Activated naive CD4-positive, alpha-beta T cell (primary cell): Measurements from ENCODE around the gene ARID1B.

Source experiments
- DNase-seq, 4 experiments: peaks; one replicate each; lab custom pipeline; 2025; lab: John Stamatoyannopoulos, UW

ARID1B gene

GRCh38 chr6:157226761-157227160 lies 449.6 kb downstream of the ARID1B start:
- DNase-seq, result no peak

DNA sequence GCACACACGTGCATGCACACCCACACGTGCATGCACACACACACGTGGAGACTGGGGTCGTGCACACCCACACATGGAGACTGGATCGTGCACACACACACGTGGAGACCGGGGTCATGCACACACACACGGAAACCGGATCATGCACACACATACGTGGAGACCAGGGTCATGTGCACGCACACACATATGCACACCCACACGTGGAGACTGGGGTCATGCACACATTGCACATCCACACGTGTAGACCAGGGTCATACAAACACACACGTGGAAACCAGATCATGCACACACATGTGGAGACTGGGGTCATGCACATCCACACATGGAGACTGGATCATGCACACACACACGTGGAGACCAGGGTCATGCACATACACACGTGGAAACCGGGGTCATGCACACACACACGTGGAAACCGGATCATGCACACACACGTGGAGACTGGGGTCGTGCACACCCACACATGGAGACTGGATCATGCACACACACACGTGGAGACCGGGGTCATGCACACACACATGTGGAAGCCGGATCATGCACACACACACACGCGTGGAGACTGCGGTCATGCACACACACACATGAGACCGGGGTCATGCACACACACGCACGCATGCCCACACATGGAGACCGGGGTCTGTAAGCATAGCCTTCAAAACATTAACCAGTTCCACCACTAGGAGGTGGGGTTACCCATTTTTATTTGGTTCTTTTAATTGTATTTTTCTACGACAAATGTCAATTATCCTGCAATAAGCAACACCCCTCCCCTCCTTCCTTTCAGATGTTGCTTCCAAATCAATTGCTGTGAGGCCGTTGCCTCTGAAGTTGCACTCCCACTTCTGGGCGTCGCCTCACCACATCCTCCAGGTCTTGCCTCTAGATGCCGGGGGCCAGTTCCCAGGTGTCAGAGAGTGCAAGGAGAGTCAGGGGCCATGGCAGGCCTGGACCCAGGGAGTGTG lies 450.3 kb downstream of the ARID1B start:
- peak in 1 of 4 experiments; percentile 12 for DNase-seq

DNA sequence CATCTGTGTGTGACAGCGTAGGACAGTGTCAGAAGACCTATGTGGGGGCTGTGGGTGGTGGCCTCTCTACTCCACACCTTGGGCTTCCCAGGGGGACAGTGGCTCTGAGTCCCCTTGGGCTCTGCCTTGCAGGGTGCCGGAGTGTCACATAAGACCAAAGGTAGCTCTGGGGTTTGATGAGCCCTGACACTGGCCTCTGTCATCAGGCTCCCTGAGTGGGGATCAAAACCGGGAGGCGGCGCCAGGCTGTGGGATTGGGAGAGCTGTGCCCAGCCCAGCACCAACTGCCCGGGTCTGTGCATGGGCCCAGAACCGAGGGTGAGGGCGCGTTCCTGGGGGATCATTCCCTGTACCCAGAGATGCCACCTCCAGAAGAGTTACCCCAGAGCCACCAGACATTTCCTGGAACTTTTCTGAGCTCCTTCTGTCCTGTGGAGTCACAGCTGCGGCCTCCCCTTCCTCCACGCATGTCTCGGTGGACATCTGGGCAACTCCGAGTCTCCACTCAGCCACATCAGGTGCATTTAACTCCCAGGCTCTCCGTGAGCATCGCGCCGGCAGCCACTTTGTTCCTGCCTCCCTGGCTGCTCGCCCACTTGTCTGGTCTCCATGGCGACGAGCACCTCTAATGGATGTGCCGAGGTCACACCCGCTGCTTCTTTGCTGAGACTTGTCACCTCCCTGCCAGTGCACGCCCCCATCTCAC lies 451.4 kb downstream of the ARID1B start:
- DNase-seq, result no peak

DNA sequence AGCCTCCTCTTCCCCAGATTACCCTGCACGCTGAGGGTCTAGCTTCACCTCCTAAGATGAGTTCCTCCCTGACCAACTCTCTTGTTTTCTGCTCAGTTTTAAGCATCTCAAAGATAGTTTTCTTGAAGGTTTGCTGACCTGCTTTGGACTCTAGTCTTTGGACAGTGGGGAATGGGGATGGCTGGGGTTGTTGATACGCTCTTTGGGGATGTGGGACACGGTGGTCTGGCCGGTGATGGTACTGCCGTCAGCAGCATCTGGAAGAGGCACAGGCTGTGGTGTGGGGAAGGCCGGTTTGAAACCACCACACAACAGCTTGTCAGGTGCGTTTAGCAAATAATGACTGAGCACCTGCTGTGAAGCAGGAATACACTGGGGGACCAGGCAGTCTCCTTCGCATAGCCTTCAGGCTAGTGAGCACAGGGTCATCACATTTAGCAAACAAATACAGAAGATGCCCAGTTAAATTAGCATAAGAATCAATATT lies 452.0 kb downstream of the ARID1B start:
- DNase-seq, result no peak

DNA sequence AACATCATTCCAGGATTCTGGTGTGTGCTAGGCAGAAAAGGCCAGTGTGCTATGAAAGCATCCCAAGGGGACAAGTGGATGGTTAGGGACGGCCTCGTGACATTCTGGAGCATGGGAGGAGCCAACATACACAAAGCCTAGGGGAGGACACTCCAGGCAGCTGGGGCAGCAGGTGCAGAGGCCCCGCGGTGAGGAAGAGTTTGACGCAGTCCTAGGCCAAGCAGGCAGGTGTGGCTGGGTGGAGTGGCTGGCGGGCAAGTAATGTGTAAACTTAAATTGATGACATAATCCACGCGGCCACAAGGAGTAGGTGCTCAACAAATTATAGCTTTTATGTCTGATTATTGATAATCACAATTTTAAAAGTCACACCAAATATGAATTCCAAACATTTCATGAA lies 452.5 kb downstream of the ARID1B start:
- DNase-seq, result no peak

GRCh38 chr6:157230910-157231309 lies 453.7 kb downstream of the ARID1B start:
- no peak for DNase-seq

DNA sequence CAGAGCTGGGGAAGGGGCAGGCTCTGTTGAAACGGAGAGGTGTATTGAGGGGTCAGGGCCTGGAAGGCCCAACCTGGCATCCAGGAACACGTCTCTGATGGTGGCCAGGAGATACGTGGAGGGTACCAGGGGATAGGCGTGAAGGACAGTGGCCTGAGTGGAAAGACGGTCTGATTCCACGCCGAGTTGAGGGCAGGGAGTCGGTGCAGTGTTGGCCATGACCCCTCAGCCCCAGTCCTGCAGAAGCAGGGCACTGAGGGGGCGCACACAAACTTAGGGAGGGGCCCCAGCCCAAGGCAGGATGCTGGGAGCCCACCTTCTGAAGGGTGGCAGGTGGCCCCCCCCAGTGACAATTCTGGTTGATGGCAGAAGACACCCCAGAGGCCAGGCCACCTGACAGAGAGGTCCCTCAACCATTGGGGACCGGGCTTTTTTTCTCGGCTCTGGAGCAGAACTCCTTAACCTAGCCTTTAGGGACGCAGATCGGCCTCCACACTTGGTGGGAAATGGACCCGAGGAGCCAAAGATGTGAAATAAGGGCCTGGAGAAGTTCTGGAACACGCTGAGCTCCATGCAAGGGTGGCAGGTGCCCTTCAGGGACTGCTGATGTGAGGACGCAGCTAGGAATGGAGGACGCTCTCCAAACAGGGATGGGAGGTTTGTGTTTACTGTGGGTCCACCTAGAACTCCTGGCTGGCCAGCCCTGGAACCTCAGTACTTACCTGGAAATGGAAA lies 455.1 kb downstream of the ARID1B start:
- DNase-seq, result no peak

DNA sequence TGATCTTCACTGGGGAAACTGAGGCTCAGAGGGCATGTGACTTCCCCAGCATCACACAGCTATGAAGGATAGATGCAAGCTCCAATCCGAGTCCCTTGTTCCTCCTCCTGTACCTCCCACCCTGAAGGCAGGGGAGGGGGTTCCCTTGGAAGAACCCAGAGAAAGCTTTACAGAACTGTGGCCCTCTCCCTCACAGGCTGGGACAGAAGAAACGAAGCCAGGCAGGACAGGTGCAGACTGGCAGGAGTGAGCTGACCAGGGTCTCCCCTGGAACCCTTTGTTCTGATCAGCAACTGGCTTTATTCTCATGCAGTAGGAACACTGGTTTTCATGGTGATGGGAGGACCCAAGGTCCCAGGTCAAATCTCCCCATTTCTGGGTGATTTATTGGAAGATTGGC lies 456.0 kb downstream of the ARID1B start:
- no peak for DNase-seq

GRCh38 chr6:157233686-157234085 lies 456.5 kb downstream of the ARID1B start:
- no peak for DNase-seq

- DNase-seq, result peak in 1 of 4 experiments; percentile 44
Measured at GRCh38 chr6:157235600-157236039, 458.4 kb downstream of the ARID1B start.

- DNase-seq, result no peak
Measured at GRCh38 chr6:157236040-157236725, 459.0 kb downstream of the ARID1B start.

DNA sequence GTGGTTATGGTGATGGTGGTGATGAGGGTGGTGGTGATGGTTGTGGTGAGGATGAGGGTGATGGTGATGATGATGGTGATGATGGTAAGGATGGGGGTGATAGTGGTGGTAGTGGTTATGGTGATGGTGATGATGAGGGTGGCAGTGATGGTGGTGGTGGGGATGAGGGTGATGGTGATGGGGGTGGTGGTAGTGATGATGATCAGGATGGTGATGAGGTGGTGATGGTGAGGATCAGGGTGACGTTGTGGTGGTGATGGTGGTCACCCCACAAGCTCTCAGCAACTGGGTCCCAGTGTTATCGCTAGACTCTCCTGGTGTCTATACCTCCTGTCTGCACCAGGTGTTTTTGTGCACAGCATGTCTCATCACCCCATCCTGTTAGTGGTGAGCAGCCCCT lies 461.2 kb downstream of the ARID1B start:
- DNase-seq, result no peak

DNA sequence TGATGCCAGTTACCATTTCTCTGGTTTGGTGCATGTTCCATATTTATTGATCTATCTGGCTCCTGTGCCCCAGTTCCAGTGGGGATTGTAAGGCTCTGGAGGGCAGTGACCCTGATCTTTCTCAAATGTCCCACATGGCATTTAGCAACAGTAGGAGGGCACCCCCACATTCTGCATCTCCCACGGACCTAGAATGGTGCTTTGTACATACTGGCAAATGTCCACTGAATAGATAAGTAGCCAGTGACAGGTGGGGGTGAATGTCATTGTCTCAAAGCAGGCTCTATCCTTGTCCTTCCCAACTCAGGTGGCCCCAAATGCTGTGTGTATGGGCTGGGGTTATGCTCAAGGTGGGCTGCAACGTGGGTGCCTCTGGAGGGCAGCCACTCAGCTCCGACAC lies 462.0 kb downstream of the ARID1B start:
- no peak for DNase-seq

DNA sequence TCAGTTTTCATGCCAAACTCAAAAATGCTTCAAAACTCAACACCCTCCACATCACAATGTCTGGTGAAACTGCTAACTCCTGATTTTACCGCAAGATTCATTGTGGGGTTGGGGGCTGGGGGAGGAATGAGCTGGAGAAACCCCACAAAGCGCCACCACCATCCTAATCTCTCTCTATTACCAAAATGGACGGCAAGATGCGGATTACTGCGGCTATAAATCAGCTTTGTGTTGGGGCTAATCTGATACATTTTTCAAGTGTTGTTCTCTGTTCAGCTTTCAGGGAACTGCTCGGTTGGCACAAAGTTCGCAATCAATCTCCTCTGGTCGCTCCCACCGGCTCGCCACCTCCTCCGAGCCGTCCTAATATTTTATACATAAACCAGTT lies 462.5 kb downstream of the ARID1B start:
- no peak for DNase-seq

DNA sequence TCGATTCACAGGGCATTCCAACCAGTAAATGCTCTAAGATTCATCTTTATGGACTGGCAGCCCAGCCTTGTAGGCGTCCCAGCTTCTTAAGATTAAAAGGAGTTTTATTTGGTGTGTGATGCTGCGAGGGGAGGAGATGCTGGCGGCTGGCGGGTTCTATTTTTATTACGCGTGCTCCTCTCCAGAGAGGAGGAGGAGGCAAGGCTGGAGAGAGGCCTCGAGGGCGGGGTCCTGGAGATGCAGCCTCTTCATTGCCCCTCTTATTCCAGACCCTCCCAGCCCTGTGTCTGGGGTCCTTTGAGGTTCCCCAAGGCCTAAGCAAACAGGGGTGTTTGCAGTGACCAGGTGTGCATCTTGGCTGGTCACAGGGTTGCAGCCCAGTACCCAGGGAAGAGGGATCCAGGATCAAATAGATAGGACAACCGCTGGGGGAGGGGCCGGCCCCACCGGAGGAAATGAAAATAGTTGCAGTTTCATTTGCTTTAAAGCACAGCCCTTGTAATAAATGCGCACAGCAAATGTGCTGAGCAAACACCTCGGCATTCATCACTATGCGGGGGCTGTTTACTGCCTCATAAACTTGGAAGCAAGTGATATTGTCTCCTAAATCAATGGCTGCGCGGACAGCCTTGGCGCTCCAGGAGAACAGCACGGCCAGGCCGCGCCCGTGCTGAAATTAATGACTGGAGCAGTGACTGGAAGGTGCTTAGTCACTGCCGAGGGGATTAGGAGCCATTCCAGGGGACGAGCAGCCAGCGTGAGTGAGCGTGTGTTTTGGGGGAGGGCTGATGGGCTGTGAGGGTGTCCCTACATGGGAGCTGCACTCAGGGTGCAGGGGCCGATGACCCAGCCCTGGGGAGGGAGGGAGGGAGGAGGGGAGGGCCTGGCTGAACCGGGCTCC lies 463.1 kb downstream of the ARID1B start:
- no peak for DNase-seq

GRCh38 chr6:157240960-157241311 lies 463.8 kb downstream of the ARID1B start:
- DNase-seq, result no peak

DNA sequence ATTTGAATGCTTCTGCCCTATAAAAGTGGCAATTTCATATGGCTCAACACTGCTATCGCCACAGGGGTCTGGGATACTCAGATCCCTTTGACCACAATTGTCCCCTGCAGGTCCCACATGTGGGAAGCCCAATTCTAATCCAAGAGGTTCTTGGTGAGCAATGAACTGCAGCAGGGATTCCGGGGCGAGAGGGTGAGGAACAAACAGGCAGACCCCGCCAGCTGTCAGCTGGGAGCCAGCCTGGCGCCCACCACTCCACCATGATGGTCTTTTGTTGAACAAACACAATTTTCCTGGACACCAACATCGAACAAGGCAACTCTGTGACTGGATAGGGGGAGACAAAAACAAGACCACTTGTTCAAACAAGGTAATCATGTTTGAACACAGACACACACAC lies 465.6 kb downstream of the ARID1B start:
- DNase-seq, result no peak

DNA sequence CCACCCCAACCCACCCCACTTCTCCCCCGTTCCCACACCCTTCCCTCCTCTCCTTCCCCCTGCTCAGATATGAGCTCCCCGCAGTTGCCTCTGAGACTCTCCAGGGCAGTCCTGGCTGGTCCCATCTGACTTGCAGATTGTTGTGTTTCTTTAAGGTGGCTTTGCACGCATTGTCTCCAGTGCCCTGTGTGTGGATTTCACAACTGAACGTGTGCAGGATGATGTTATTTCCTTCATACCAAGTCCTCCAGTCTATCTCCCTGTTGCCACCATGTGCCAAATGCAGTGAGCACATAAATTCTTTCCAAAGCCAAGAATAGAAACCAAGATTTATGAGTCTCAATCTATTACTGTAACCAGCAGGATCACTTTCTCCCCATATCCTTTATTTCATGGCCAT lies 467.0 kb downstream of the ARID1B start:
- no peak for DNase-seq

DNA sequence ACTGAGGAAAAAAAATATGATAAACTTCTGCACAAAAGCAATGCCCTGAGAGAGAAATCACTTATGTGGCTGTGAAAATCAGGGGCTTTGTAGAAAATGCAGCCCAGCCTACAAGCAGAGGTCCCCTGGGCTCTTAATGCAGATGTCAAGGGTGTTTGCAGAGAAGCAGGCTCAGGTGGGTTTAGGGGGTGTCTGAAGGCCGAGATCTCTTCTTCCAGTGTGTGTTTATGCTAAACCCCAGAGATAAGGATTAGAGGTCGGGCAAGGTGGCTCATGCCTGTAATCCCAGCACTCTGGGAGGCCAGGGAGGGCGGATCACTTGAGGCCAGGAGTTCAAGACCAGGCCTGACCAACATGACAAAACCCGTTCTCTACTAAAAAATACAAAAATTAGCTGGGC lies 467.6 kb downstream of the ARID1B start:
- DNase-seq, result no peak

DNA sequence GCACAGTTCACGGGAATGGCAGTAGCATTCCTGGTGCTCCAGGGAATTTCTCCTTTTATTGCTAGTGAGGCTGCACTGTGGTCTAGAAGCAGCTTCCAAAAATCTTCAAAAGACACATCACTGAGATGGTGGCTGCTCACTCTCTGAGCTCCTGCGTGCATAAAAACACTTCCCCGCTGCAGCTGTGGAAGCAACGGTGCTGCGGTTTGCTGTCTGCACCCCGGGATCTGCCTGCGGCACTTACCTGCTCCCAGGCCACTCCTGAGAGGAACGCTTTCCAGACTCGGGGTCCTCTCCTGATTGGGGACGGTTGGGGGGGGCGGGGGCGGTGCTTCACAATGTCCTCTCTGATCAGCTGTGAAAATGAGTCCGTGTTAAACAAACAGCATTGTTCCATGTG lies 468.3 kb downstream of the ARID1B start:
- DNase-seq, result no peak
